MM.1S (cell line): ENCODE results near the gene C14orf93.

Experiments
- DNase-seq: peaks from one replicate; pipeline ENCODE4 v3.0.0-alpha.2; 2015
- H2AFZ ChIP-seq: fragments of 300-600 bp; sonication (generic); 2 replicates; pipeline ENCODE4 v1.6.0; 2016; ENCODE audit warnings: antibody characterized with exemption, low read length
- H3F3A ChIP-seq: fragments of 300-600 bp; sonication (generic); 2 replicates; pipeline ENCODE4 v1.6.1; 2016; ENCODE audit warnings: mild to moderate bottlenecking, antibody characterized with exemption, low read length, moderate library complexity, mixed read lengths; ENCODE audit not compliant: insufficient read depth
- H3K27ac ChIP-seq: fragments of 300-600 bp; sonication (generic); 2 replicates; pipeline ENCODE4 v1.5.1; 2016; ENCODE audit warnings: mild to moderate bottlenecking, low read length
- H3K27me3 ChIP-seq: fragments of 300-600 bp; sonication (generic); replicated peaks from 2 replicates; pipeline ENCODE4 v1.6.0; 2016; ENCODE audit warnings: low read length; ENCODE audit not compliant: insufficient read depth
- H3K36me3 ChIP-seq: fragments of 300-600 bp; sonication (generic); replicated peaks from 2 replicates; pipeline ENCODE4 v1.6.1; 2016; ENCODE audit warnings: mild to moderate bottlenecking, low read length, mixed read lengths; ENCODE audit not compliant: insufficient read depth
- H3K4me1 ChIP-seq: fragments of 300-600 bp; sonication (generic); 2 replicates; pipeline ENCODE4 v1.6.1; 2016; ENCODE audit warnings: low read length, mixed read lengths
- H3K4me2 ChIP-seq: fragments of 300-600 bp; sonication (generic); 2 replicates; pipeline ENCODE4 v1.6.0; 2016; ENCODE audit warnings: low read depth, low read length
- H3K4me3 ChIP-seq: fragments of 300-600 bp; sonication (generic); 2 replicates; pipeline ENCODE4 v1.5.1; 2016; ENCODE audit warnings: low read length, mixed read lengths
- H3K79me2 ChIP-seq: fragments of 300-600 bp; sonication (generic); 2 replicates; pipeline ENCODE4 v1.6.1; 2016; ENCODE audit warnings: mixed run types, low read length, mixed read lengths
- H3K9ac ChIP-seq: fragments of 300-600 bp; sonication (generic); 2 replicates; pipeline ENCODE4 v1.6.1; 2016; ENCODE audit warnings: low read length, mixed read lengths
- H3K9me2 ChIP-seq: fragments of 300-600 bp; sonication (generic); replicated peaks from 2 replicates; pipeline ENCODE4 v1.6.1; 2016; ENCODE audit warnings: mild to moderate bottlenecking, low read length, mixed read lengths; ENCODE audit not compliant: insufficient read depth
- H3K9me3 ChIP-seq: fragments of 300-600 bp; sonication (generic); replicated peaks from 2 replicates; pipeline ENCODE4 v1.6.1; 2016; ENCODE audit warnings: mild to moderate bottlenecking, low read length, mixed read lengths; ENCODE audit not compliant: insufficient read depth
- H4K20me1 ChIP-seq: fragments of 300-600 bp; sonication (generic); 2 replicates; pipeline ENCODE4 v1.6.1; 2016; ENCODE audit warnings: mild to moderate bottlenecking, low read length, moderate library complexity, mixed read lengths; ENCODE audit not compliant: insufficient read depth
- EZH2 ChIP-seq: fragments of 300-600 bp; sonication (generic); optimal IDR thresholded peaks from 2 replicates; pipeline ENCODE3; 2017; ENCODE audit warnings: low read depth, mild to moderate bottlenecking, antibody characterized with exemption, low read length, mixed read lengths
- EZH2phosphoT487 ChIP-seq: fragments of 300-600 bp; sonication (generic); IDR thresholded peaks from 2 replicates; pipeline ENCODE4 v1.6.1; 2018; ENCODE audit warnings: antibody characterized with exemption, low read length
- TF ChIP-seq, protein P1 (sequence below): fragments of 300-600 bp; sonication (generic); IDR thresholded peaks from 2 replicates; pipeline ENCODE4 v1.5.1; 2016; ENCODE audit warnings: antibody characterized with exemption, low read length, mixed read lengths

The C14orf93 gene

DNA sequence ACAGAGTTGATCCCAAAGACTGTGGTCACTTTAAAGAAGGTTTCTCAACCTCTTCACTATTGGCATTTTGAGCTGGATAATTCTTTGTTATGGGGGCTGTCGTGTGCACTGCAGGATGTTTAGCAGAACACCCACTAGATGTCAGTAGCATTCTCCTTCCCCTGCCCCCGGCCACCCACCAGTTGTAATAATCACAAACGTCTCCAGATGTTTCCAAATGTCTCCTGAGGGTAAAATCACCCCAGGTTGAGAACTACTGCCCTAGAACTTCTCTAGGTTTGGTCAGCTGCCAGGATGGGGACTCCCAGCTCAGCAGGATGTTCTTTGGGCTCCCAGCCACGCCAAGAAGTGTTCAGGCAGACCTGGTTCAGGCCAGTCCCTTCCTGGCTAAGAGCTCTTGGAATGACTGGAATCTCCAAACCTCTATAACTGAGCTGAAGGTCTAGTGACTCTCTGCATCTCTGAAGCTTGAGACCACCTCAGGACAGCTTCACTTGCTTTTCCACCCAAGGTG, 15.1 kb downstream of the C14orf93 start:
- Histone ChIP-seq H3K4me1 (no peaks in the 10 kb centered on the region), H3K4me2 (no peak overlapping the region), H3K4me3 (no peak overlapping the region), H2AFZ (no peak overlapping the region), H3K79me2 (no peaks in the 10 kb centered on the region), H4K20me1 (no peaks in the 10 kb centered on the region), H3K36me3 (no peaks in the 10 kb centered on the region), H3K9me2 (no peaks in the 10 kb centered on the region), H3K9me3 (no peaks in the 10 kb centered on the region), H3K9ac (no peak overlapping the region), H3K27me3 (no peaks in the 10 kb centered on the region), H3F3A (no peaks in the 10 kb centered on the region), H3K27ac (no peak overlapping the region)
- no peak for DNase-seq
- TF ChIP-seq EZH2 = no peak
- TF ChIP-seq, protein P1, sequence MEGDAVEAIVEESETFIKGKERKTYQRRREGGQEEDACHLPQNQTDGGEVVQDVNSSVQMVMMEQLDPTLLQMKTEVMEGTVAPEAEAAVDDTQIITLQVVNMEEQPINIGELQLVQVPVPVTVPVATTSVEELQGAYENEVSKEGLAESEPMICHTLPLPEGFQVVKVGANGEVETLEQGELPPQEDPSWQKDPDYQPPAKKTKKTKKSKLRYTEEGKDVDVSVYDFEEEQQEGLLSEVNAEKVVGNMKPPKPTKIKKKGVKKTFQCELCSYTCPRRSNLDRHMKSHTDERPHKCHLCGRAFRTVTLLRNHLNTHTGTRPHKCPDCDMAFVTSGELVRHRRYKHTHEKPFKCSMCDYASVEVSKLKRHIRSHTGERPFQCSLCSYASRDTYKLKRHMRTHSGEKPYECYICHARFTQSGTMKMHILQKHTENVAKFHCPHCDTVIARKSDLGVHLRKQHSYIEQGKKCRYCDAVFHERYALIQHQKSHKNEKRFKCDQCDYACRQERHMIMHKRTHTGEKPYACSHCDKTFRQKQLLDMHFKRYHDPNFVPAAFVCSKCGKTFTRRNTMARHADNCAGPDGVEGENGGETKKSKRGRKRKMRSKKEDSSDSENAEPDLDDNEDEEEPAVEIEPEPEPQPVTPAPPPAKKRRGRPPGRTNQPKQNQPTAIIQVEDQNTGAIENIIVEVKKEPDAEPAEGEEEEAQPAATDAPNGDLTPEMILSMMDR = peak; percentile 35

DNA sequence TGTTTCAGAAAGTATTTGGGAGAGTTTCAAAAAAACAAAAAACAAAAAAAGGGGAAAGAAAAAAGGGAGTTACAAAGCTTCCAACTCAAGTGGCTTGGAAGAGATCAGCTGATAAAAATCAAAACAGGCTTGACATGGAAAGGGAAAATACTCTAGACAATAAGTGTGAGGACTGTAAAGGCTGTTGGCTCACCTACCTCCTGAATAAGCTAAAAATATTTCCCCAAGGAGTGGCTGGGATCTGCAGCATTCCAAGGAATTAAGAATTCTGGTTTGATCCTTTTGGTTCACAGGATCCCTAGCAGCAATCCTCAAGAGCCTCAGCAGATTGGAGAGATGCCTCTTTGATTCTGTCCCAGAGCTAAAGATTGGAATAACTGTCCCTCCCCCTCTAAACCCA, 16.4 kb downstream of the C14orf93 start:
- Histone ChIP-seq H3K4me3 (no peak overlapping the region), H2AFZ (no peak overlapping the region), H3F3A (no peaks in the 10 kb centered on the region), H3K4me1 (no peaks in the 10 kb centered on the region), H3K27ac (no peak overlapping the region), H4K20me1 (no peaks in the 10 kb centered on the region), H3K79me2 (no peaks in the 10 kb centered on the region), H3K9me2 (no peaks in the 10 kb centered on the region), H3K9me3 (no peaks in the 10 kb centered on the region), H3K9ac (no peak overlapping the region), H3K36me3 (no peaks in the 10 kb centered on the region), H3K27me3 (no peaks in the 10 kb centered on the region), H3K4me2 (no peak overlapping the region)
- TF ChIP-seq EZH2 = no peak
- TF ChIP-seq, protein P1 = no peak
- TF ChIP-seq EZH2phosphoT487 = no peak
- no peak for DNase-seq

DNA sequence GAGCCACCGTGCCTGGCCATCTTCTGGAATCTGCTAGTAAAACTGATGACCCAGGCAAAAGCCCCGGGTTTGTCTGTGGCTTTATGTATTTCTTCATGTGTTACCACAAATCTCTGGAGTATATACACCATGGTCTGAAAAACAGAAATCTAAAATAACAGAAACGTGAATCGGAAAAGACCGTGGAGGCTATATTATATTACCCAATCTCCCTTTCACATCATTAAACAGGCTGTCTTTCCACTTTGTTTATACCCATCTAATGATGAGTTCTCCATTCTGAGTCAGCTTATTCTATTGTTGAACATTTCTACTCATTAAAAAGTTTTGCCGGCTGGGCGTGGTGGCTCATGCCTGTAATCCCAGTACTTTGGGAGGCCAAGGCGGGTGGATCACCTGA, 18.1 kb downstream of the C14orf93 start:
- Histone ChIP-seq H3K9me2 (no peaks in the 10 kb centered on the region), H4K20me1 (no peaks in the 10 kb centered on the region), H3K4me1 (no peaks in the 10 kb centered on the region), H3K9me3 (no peaks in the 10 kb centered on the region), H3K4me3 (no peak overlapping the region), H3K27ac (no peak overlapping the region), H3K9ac (no peak overlapping the region), H3K79me2 (no peaks in the 10 kb centered on the region), H3K27me3 (no peaks in the 10 kb centered on the region), H2AFZ (no peak overlapping the region), H3F3A (no peaks in the 10 kb centered on the region), H3K36me3 (no peaks in the 10 kb centered on the region), H3K4me2 (no peak overlapping the region)
- DNase-seq = no peak
- TF ChIP-seq EZH2 (no peak), EZH2phosphoT487 (no peak)
- TF ChIP-seq, protein P1 = no peak

DNA sequence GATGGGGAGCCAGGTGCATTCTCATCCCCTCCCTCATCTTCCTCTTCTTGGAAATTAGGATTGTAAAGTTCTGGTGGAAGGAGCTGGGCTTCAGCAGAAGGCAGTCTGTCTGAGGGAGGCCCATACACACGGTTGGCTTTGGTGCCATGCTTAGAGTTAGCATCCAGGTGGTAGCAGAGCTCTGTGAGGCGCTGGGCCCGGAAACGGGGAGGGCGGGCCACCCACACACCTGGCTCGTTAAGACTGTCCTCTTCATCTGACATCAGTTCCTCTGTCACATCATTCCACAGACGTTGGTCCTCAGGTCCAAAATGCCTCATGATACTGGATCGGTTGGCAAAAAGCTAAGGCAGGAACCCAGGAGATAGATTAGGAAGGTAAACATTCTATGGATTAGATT, 22.7 kb downstream of the C14orf93 start:
- Histone ChIP-seq H3K36me3 (no peaks in the 10 kb centered on the region), H3K9me3 (no peaks in the 10 kb centered on the region)

More for the DNA sequence above, 22.7 kb downstream of the C14orf93 start:
- no peaks in the 10 kb centered on the region for H3K79me2 ChIP-seq
- H2AFZ ChIP-seq = no peak overlapping the region
- no peak overlapping the region for H3K9ac ChIP-seq
- no peaks in the 10 kb centered on the region for H4K20me1 ChIP-seq
- no peaks in the 10 kb centered on the region for H3F3A ChIP-seq
- no peak for DNase-seq
- H3K4me2 ChIP-seq = no peak overlapping the region
- no peak overlapping the region for H3K4me3 ChIP-seq
- TF ChIP-seq, protein P1 = no peak
- TF ChIP-seq EZH2 = no peak
- no peak for TF ChIP-seq EZH2phosphoT487
- H3K4me1 ChIP-seq = no peaks in the 10 kb centered on the region
- no peak overlapping the region for H3K27ac ChIP-seq
- H3K9me2 ChIP-seq = no peaks in the 10 kb centered on the region
- H3K27me3 ChIP-seq = no peaks in the 10 kb centered on the region
